DOHH2 (cell line): ENCODE results near the gene SGCD.

Experiments used
- H3F3A ChIP-seq: fragments of 200-600 bp; sonication (generic), shearing (Covaris generic); 2 replicates; pipeline ENCODE4 v1.6.0; 2016; ENCODE audit warnings: antibody characterized with exemption, mild to moderate bottlenecking; ENCODE audit not compliant: control insufficient read depth, insufficient read depth
- H3K27ac ChIP-seq: fragments of 200-600 bp; sonication (generic); 2 replicates; pipeline ENCODE4 v1.5.1; 2014; ENCODE audit warnings: low read depth, mild to moderate bottlenecking, low read length, moderate library complexity
- H3K27me3 ChIP-seq: fragments of 200-600 bp; sonication (generic); 2 replicates; pipeline ENCODE4 v1.6.1; 2014; ENCODE audit warnings: mild to moderate bottlenecking, low read length, mixed read lengths; ENCODE audit not compliant: control insufficient read depth
- H3K36me3 ChIP-seq: fragments of 200-600 bp; sonication (generic); 2 replicates; pipeline ENCODE4 v1.6.1; 2014; ENCODE audit warnings: mild to moderate bottlenecking, low read length, moderate library complexity, mixed read lengths; ENCODE audit not compliant: control insufficient read depth
- H3K4me1 ChIP-seq: fragments of 200-600 bp; sonication (generic); 2 replicates; pipeline ENCODE4 v1.6.1; 2014; ENCODE audit warnings: mild to moderate bottlenecking, low read length, mixed read lengths; ENCODE audit not compliant: control insufficient read depth
- H3K4me2 ChIP-seq: fragments of 200-600 bp; sonication (generic); 2 replicates; pipeline ENCODE4 v1.6.0; 2014; ENCODE audit warnings: mild to moderate bottlenecking, low read length, moderate library complexity
- H3K4me3 ChIP-seq: fragments of 200-600 bp; sonication (generic); 2 replicates; pipeline ENCODE4 v1.5.1; 2014; ENCODE audit warnings: mild to moderate bottlenecking, low read length, mixed read lengths
- H3K79me2 ChIP-seq: fragments of 200-600 bp; sonication (generic); 2 replicates; pipeline ENCODE4 v1.6.1; 2014; ENCODE audit warnings: mild to moderate bottlenecking, low read length, mixed read lengths; ENCODE audit not compliant: control insufficient read depth
- H3K9me2 ChIP-seq: fragments of 200-600 bp; sonication (generic); replicated peaks from 2 replicates; pipeline ENCODE4 v1.6.1; 2014; ENCODE audit warnings: mild to moderate bottlenecking, low read length, mixed read lengths; ENCODE audit not compliant: control insufficient read depth
- H3K9me3 ChIP-seq: fragments of 200-600 bp; sonication (generic); 2 replicates; pipeline ENCODE4 v1.6.1; 2014; ENCODE audit warnings: antibody characterized with exemption, low read length, mixed read lengths; ENCODE audit not compliant: control insufficient read depth, insufficient read depth
- H4K20me1 ChIP-seq: fragments of 200-600 bp; sonication (generic); 2 replicates; pipeline ENCODE4 v1.6.0; 2014; ENCODE audit warnings: low read depth, mild to moderate bottlenecking, antibody characterized with exemption, low read length, moderate library complexity; ENCODE audit not compliant: control insufficient read depth, insufficient read depth
- EZH2phosphoT487 ChIP-seq: fragments of 200-600 bp; sonication (generic); IDR thresholded peaks from 2 replicates; pipeline ENCODE4 v1.6.1; 2017; ENCODE audit warnings: borderline replicate concordance, mild to moderate bottlenecking, antibody characterized with exemption, low read length, moderate library complexity, mixed read lengths
- TF ChIP-seq, protein P1 (sequence below): fragments of 200-600 bp; sonication (generic); IDR thresholded peaks from one replicate; pipeline ENCODE4 v1.5.1; 2014; ENCODE audit warnings: antibody characterized with exemption, mild to moderate bottlenecking, low read depth, low read length; ENCODE audit not compliant: poor library complexity, severe bottlenecking

SGCD gene

GRCh38 chr5:156330141-156330870 is 3.3 kb downstream of the SGCD start:
- Histone ChIP-seq H3F3A (no peaks in the 10 kb centered on the region), H3K27me3 (no peaks in the 10 kb centered on the region), H3K9me3 (no peaks in the 10 kb centered on the region), H3K27ac (no peak overlapping the region), H3K36me3 (no peaks in the 10 kb centered on the region), H4K20me1 (no peaks in the 10 kb centered on the region), H3K4me2 (no peak overlapping the region), H3K79me2 (no peaks in the 10 kb centered on the region), H3K4me3 (no peak overlapping the region), H3K4me1 (no peaks in the 10 kb centered on the region), H3K9me2 (no peaks in the 10 kb centered on the region)
- TF ChIP-seq, protein P1, sequence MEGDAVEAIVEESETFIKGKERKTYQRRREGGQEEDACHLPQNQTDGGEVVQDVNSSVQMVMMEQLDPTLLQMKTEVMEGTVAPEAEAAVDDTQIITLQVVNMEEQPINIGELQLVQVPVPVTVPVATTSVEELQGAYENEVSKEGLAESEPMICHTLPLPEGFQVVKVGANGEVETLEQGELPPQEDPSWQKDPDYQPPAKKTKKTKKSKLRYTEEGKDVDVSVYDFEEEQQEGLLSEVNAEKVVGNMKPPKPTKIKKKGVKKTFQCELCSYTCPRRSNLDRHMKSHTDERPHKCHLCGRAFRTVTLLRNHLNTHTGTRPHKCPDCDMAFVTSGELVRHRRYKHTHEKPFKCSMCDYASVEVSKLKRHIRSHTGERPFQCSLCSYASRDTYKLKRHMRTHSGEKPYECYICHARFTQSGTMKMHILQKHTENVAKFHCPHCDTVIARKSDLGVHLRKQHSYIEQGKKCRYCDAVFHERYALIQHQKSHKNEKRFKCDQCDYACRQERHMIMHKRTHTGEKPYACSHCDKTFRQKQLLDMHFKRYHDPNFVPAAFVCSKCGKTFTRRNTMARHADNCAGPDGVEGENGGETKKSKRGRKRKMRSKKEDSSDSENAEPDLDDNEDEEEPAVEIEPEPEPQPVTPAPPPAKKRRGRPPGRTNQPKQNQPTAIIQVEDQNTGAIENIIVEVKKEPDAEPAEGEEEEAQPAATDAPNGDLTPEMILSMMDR = no peak
- TF ChIP-seq EZH2phosphoT487 = no peak

GRCh38 chr5:156331181-156331580 is 4.2 kb downstream of the SGCD start:
- H3K9me3 ChIP-seq = no peaks in the 10 kb centered on the region
- no peak for TF ChIP-seq EZH2phosphoT487
- TF ChIP-seq, protein P1 = no peak
- H3F3A ChIP-seq = no peaks in the 10 kb centered on the region
- no peaks in the 10 kb centered on the region for H3K9me2 ChIP-seq
- H3K79me2 ChIP-seq = no peaks in the 10 kb centered on the region
- H3K4me2 ChIP-seq = no peak overlapping the region
- no peaks in the 10 kb centered on the region for H3K4me1 ChIP-seq
- H3K4me3 ChIP-seq = no peak overlapping the region
- no peaks in the 10 kb centered on the region for H4K20me1 ChIP-seq
- H3K27me3 ChIP-seq = no peaks in the 10 kb centered on the region
- no peaks in the 10 kb centered on the region for H3K36me3 ChIP-seq
- no peak overlapping the region for H3K27ac ChIP-seq

GRCh38 chr5:156331845-156332244 is 4.9 kb downstream of the SGCD start:
- Histone ChIP-seq H3K27ac (no peak overlapping the region), H3F3A (no peaks in the 10 kb centered on the region), H3K9me2 (no peaks in the 10 kb centered on the region), H4K20me1 (no peaks in the 10 kb centered on the region), H3K4me3 (no peak overlapping the region), H3K27me3 (no peaks in the 10 kb centered on the region), H3K9me3 (no peaks in the 10 kb centered on the region), H3K36me3 (no peaks in the 10 kb centered on the region), H3K4me1 (no peaks in the 10 kb centered on the region), H3K79me2 (no peaks in the 10 kb centered on the region), H3K4me2 (no peak overlapping the region)
- TF ChIP-seq, protein P1 = no peak
- no peak for TF ChIP-seq EZH2phosphoT487
